ENCODE data around the gene NOS3. TPM values are rescaled to one million over a fixed set of nuclear protein-coding genes. Genes with fewer than 3 reads are reported as not detected.
A peak's percentile ranks its signal among the peaks of the same experiment; 100 is the strongest.

Gene NOS3
- total and polyA plus RNA-seq, 9 of the 15 experiments (the other 6 are each of a cell fraction or from before 2014, with no cell fraction given), result 1.1 to 121 (median 23.6) TPM

DNA sequence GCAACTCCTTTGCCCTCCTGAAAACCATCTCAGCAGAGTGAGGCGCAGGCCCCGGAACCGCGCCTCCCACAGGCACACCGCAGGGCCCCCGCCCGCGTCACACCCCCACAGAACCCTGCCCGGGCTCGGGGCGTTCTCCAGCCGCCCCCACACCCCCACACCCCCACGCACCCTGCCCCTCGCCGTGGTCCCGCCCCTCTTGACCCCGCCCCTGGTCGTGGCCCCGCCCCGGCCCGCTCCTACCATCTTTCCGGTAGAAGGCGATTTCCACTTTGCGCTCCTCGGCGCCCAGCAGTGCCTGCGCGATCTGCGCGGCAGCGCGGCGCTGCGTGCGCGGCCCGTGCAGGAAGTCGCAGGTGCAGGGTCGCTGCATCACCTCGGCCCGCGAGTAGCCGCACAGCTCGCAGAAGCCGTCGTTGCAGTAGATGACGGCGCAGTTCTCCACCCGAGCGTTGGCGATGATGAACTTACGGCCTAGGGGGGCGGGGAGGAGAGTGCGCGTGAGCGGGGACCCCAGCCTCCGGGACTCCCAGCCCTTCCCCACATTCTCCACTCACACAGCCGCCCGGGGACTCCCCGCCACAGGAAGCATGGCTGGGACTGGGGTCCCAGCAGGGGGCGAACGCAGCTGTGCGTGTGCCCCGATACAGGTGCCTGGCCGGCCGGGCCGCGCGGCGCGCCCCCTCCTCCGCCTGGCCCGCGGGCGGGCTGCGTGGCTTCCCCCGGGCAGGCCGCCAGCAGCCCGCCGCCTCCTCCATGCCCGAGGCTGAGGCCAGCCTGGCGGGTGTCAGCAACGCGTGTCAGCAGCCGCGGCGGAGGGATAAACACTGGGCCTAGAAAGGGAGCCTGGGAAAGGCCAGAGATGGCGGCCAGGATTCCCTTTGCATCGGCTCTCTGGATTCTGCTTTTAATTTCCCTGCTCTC, 16.1 kb upstream of the NOS3 start (continued):
- no peak for TF ChIP-seq ZNF318 (IDR thresholded peaks at IDR 0.05; ENCODE audit: borderline replicate concordance in 1 of 2, low read depth in 1 of 2)
- TF ChIP-seq ZNF253 (CRISPR knock-in tag; conservative IDR thresholded peaks at IDR 0.05), result no peak
- no peak for TF ChIP-seq IRF1 (CRISPR knock-in tag; IDR thresholded peaks at IDR 0.05; ENCODE audit: borderline replicate concordance)
- TF ChIP-seq ZKSCAN8 (CRISPR knock-in tag; IDR thresholded peaks at IDR 0.05), result no peak
- TF ChIP-seq MCM3 (IDR thresholded peaks at IDR 0.05), result no peak
- peak; percentile 82 for TF ChIP-seq ZNF24 (IDR thresholded peaks at IDR 0.05)
- no peak for TF ChIP-seq POLR3G (IDR thresholded peaks at IDR 0.05; ENCODE audit: extremely low read depth, insufficient read length, insufficient replicate concordance)
- no peak for TF ChIP-seq ZC3H11A (IDR thresholded peaks at IDR 0.05; ENCODE audit: low read depth, low read length)
- no peak for TF ChIP-seq CBX8 (IDR thresholded peaks at IDR 0.05; ENCODE audit: borderline replicate concordance, extremely low read depth, low read depth, low read length, poor library complexity, severe bottlenecking)
- no peak for TF ChIP-seq ATF4 (CRISPR knock-in tag; IDR thresholded peaks at IDR 0.05)
- TF ChIP-seq ZNF639 (CRISPR knock-in tag; conservative IDR thresholded peaks at IDR 0.05 in 1 of 2, IDR thresholded peaks at IDR 0.05 in 1 of 2), result no peak
- TF ChIP-seq MTA2 (IDR thresholded peaks at IDR 0.05; ENCODE audit: low read depth), result no peak
- no peak for TF ChIP-seq POLR3A (IDR thresholded peaks at IDR 0.05; ENCODE audit: borderline replicate concordance, extremely low read depth, insufficient read depth, insufficient read length)
- peak; percentile 30 for TF ChIP-seq CBFA2T3 (IDR thresholded peaks at IDR 0.05)

All from K562 (cell line).